GM20431 (cell line): ENCODE data around the gene MESD.

Experiments used
- in situ Hi-C: fragments of 300-500 bp; cut with MseI, MboI; formaldehyde crosslinking; loops from one replicate; pipeline ENCODE4 v1.15.0; 2020; ENCODE audit warnings: low sequenced_read_pairs; ENCODE audit not compliant: unreplicated experiment

MESD gene

GRCh38 chr15:81015621-81016488 lies 26.2 kb upstream of the MESD start:
- in situ Hi-C loops, result no loop called here

GRCh38 chr15:81014446-81015093 lies 25.0 kb upstream of the MESD start:
- in situ Hi-C loops, result no loop called here

DNA sequence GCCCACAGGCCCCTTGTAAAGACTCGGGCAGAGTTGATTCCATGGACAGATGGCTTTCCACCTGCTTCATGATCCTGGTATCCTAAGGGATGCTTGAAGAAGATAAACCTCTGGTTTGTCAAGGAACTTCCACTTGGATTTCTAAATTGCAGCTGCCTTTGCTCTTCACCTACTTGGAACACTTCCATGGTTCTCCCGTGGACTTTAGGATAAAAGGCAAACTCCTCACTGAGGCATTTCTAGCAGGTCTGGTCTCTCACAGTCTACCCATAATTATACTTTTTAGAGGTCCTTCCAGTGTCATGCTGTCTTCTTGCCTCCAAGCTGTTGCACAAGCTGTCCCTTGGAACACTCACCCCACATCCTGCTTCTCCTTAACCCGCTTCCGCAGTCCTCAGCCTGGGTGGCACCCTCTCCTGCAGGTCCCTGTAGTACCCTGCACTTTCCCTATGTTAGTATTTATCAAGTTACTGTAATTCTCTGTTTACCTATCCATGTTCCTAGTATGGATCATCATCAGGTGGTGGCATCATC lies 23.8 kb upstream of the MESD start:
- in situ Hi-C loops, result no loop called here

- in situ Hi-C loops, result no loop called here
Measured at GRCh38 chr15:81012588-81012987, 23.0 kb upstream of the MESD start.

DNA sequence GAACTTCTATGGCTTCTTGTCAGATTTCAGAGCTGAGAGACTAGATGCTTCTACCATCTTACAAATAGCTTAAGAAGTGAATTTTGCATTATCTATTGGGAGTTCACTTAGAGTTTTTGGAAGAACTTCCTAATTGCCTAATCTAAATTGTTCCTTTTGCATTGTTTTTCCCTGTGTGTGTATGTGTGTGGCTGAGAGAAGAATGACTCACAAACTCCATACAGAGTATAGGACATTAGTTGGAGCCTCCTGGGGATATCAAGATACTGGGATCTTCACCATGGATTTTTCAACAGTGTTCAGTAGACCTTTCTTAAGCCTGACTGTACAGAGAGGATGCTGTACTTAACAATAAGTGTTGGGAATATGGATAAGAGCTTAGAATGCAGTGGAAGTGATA lies 22.0 kb upstream of the MESD start:
- in situ Hi-C loops, result no loop called here

DNA sequence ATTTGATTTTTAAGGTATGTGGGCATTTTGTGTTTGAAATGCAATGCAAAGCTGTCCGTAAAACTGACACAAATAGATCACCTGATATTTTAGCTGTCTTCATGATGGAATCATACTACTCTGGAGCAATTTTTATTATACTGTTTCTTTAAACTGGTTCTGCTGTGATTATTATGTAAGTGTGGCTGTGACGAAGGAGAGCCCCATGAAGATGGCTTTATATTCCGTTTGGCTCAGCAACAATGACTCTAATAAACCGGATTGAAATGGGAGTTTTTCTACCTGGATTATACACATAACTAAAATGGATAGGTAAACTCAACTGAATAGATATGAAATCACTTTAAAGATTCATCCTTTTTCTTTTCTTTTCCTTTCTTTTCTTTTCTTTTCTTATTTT lies 20.5 kb upstream of the MESD start:
- in situ Hi-C loops, result no loop called here

DNA sequence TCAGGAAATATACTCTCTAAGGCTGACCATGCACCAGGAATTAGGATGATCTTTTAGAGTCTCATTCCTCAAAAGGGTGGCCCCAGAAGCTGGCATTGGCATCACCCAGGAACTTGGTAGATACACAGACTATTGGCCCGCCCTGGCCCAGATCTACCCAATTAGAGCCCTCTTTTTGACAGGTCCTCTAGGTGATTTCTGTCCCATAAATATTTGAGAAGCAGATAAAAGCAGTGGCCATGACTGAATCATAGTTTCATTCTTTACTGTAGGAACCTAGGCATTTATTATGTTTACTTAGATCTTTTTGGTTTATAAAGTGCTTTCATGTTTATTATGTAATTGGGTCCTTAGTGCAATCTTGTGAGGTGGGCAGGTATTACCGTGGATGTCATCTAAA lies 18.7 kb upstream of the MESD start:
- in situ Hi-C loops, result no loop called here

- in situ Hi-C loops, result no loop called here
Measured at GRCh38 chr15:81007428-81008064, 17.9 kb upstream of the MESD start.

- in situ Hi-C loops, result no loop called here
Measured at GRCh38 chr15:81006124-81006523, 16.5 kb upstream of the MESD start.

GRCh38 chr15:81003097-81003350 lies 13.4 kb upstream of the MESD start:
- in situ Hi-C loops, result no loop called here

- in situ Hi-C loops, result no loop called here
Measured at GRCh38 chr15:81002331-81003096, 12.9 kb upstream of the MESD start.

DNA sequence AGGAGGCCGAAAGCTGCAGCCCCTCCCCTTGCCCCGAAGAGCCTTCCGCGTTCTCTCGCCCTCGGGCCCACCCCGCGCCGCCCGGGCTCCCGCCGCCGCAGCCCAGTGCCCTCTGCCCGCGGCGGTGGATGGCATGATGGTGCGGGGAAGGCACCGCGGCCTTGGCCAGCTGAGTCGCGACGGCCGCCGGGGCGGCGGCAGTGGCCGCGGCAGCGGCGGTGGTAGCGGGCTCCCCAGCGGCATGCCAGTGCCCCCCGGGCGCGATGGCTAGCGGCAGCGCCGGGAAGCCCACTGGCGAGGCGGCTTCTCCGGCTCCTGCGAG lies 12.4 kb upstream of the MESD start:
- in situ Hi-C loops, result no loop called here

DNA sequence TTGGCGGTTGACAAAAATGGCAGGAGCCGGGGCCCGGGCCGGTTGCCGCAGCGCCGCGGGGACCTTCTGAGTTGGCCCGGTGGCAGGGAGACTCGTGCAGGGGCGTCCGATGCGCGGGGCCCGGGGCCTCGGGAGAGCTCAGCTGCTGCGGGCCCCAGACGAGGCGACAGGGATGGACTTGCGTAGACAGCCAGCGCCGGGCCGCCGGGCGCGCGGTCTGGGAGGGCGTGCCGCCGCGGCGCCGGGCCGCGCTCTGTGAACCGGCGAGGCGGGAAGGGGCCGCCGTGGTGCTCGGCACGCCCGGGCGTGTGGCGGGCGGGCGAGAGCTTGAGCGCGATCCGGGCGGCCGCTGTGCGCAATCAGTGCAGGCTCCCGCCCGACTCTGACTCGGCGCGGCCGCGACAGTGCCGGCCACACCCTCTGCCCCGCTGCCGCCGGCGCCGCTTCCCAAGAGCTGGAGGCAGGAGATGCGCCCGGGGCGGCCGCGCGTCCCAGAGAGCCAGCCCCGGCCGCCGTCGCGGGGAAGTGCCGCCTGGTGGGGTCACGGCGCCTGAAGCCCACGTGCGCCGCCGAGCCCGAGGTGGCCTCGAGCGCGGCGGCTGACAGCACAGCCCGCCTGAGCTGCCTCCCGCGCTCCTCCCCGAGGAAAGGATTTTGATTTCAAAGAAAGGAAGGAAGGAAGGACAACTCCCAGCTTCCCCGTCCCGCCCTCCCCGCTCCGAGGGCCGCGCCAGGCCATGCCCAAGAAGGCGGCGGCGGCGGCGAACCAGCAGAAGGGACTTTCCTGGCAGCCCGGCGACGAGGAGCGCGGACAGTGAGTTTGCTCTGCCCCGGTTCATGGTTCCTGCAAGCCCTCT lies 11.8 kb upstream of the MESD start:
- in situ Hi-C loops, result no loop called here

GRCh38 chr15:81000624-81001151 lies 11.1 kb upstream of the MESD start, which contains the start of gene TLNRD1:
TSS of gene TLNRD1 (plus strand) at chr15:81000923. CDS start at chr15:81002272, 1,349 bp downstream.
- in situ Hi-C loops, result no loop called here

DNA sequence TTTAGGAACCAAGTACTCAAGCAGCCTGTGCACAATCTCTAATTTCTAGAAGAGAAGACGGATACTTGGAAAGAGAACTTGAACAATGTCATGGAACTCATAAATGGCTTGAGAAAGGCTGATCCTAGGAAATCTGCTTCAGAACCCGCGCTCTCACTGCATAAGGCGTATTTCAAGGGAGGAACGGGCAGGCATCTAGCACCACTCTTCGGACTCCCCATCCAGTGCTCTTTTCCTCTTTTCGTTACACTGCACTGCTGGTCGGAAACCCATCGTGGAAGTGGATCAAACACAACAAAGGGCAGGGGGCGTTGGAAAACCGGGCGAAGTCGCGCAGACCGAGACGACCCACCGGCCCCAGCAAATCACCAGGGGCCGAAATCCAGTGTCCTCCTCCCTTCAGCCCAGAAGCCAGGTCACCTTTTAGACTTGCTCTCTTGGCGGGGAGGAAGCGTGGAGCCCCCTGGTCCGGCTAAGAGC lies 10.6 kb upstream of the MESD start:
- in situ Hi-C loops, result no loop called here

DNA sequence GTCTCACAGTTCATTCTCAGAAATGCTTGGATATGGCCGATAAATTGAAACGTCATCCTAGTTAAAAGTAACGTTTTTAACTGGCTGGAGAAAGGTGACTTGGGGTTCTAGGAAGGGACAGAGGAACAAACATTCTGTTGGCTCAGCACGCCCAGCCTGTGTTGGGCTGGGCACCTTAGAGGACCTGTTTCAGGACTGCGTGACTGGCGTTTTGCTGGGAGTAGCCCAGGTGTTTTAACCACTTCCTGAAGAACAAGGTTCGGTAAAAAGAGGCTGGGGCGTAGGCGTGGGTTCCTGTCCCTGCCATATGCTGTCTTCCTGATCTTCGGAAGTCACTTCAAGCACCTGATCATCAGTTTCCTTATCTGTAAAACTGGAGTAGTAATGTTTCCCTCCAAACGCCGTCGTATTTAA lies 10.0 kb upstream of the MESD start:
- in situ Hi-C loops, result loop anchor here (25.0 kb wide), 1 partner anchor 263 kb away; no protein-coding TSS in a partner anchor

DNA sequence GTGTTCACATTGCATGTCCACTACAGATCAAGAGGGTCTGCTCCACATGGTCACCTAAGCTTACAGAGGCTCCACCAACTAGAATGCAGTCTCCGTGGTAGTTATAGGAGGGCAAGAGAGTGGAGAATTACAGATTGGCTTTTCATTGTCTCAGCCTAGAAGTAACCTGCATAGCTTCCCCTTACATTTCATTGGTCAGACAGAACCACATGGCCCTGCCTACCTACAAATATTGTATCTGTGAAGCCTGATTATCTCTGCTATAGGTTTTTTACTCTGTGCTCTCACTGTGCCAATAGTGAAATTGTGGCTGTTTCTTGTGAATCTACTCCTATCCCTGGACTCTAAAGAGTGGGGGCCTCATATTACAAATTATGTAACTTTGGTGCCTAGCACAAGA lies 8.6 kb upstream of the MESD start:
- in situ Hi-C loops, result loop anchor here (25.0 kb wide), 1 partner anchor 264 kb away; no protein-coding TSS in a partner anchor

- in situ Hi-C loops, result loop anchor here (25.0 kb wide), 1 partner anchor 265 kb away; no protein-coding TSS in a partner anchor
Measured at GRCh38 chr15:80997692-80998091, 8.1 kb upstream of the MESD start.

DNA sequence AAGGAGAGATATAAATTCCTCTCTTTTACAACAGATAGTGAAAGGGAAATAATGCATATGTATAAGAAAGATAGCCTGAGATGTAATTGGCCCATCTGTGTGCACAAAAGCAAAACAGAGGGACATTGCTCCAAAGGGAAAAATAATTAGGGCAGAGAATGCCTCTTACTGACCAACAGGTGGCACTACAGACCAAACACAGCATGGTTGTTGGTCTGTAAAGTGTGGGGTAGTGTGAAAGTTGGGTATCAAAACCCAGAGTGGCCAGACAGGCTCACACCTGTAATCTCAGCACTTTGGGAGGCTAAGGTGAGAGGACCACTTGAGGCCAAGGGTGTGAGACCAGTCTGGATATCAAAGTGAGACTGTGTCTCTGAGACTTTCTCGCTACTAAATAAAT lies 6.6 kb upstream of the MESD start:
- in situ Hi-C loops, result loop anchor here (25.0 kb wide), 1 partner anchor 266 kb away; no protein-coding TSS in a partner anchor
